Stimulated activated CD8-positive, alpha-beta memory T cell treated with anti-CD3 and anti-CD28 coated beads, Interleukin-12 subunit alpha, Interleukin-12 subunit beta, amount 100 ng/mL, for 24 hours (primary cell): ENCODE data around the gene SLC35A2.
"Not testable (repeated sequence)": the region's sequence is repeated elsewhere in the genome, so short reads cannot be mapped to it uniquely, and the experiment has no call there.

Experiments
- DNase-seq: peaks from one replicate; pipeline ENCODE4 v3.0.0-alpha.2; 2020; ENCODE audit errors: extremely low read depth

SLC35A2 gene

DNA sequence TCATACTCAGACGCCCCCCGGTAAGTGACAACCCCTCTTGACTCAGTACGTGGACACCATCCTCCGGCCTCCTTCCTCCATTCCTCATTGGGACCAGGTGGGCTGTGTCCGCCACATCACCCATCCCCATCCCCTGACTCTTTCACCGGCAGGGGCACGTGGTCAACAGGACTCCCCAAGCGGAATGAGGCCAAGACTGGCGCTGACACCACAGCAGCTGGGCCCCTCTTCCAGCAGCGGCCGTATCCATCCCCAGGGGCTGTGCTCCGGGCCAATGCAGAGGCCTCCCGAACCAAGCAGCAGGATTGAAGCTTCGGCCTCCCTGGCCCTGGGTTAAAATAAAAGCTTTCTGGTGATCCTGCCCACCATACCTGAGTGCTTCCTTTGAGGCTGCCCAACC is 8.7 kb downstream of the SLC35A2 start:
- DNase-seq = no peak

DNA sequence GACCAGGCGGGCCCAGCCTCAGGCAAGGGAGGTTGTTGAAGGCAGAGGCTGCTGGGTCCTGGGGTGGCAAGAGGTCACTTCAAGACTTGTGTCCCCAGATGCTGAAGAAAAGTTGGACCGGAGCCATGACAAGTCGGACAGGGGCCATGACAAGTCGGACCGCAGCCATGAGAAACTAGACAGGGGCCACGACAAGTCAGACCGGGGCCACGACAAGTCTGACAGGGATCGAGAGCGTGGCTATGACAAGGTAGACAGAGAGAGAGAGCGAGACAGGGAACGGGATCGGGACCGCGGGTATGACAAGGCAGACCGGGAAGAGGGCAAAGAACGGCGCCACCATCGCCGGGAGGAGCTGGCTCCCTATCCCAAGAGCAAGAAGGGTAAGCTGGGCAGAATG is 9.3 kb downstream of the SLC35A2 start:
- no peak for DNase-seq

DNA sequence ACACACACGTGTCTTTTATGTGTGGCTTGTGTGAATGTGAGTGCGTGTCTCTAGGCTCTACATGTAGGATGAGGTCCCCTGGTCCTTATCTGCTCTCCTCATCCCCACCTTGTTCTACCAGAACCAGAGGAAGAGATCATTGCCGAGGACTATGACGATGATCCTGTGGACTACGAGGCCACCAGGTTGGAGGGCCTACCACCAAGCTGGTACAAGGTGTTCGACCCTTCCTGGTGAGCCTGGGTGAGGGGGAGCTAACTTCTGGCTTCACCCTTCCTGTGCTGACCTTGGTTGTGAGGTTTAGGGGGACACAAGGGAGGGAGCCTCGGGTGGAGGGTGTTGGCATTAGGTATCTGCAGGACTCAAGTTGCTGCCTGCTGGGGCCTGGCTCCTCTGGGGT is 10.4 kb downstream of the SLC35A2 start:
- no peak for DNase-seq

DNA sequence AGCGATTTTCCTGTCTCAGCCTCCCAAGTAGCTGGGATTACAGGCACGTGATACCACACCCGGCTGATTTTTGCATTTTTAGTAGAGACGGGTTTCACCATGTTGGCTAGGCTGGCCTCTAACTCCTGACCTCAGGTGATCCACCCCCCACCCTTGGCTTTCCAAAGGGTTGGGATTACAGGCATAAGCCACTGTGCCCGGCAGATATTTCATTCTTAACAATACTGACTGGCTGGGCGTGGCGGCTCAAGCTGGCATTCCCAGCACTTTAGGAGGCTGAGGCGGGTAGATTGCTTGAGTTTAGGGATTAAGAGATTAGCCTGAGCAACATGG is 12.4 kb downstream of the SLC35A2 start:
- DNase-seq = no peak

DNA sequence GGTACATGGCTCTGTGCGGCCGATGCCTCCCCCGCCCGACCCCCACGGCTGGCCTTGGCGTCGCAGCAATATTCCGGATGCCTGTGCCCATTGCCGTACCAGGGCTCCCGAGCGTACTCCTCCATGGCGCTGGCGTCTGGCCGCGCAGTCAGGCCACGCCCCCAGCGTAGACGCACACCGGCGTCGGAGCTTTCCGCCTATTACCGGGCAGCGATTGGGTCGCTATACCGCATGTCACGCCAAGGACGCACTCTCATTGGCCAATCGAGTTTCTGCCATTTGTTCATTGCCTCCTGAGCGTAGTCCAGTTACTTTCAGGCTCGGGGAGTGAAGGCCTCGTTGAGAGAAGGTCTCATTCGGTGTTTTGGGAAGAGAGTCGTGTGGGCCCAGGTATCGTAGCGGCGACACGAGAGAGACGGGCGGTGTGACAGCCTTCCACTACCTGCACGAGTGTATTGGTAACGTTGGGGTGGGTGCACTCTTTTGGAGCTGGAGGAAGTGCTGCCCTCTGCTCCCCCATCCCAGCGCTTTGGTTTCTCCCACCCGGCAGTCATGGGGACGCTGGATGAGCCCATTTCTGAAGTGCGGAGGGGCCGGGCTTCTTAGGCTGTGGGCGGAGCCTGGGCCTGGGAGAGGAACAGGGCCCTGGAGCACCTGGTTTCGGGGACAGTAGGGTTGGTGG is 13.7 kb downstream of the SLC35A2 start, which contains the start of the genes PQBP1 and TIMM17B:
PQBP1 (plus strand) TSS at position 306 of the 682 bp plus-strand sequence. CDS start 580 bp downstream, outside the sequence.
TIMM17B (minus strand) TSS at position 144 of the 682 bp plus-strand sequence; CDS start at position 125, 19 bp downstream.
- peak; percentile 73 for DNase-seq

DNA sequence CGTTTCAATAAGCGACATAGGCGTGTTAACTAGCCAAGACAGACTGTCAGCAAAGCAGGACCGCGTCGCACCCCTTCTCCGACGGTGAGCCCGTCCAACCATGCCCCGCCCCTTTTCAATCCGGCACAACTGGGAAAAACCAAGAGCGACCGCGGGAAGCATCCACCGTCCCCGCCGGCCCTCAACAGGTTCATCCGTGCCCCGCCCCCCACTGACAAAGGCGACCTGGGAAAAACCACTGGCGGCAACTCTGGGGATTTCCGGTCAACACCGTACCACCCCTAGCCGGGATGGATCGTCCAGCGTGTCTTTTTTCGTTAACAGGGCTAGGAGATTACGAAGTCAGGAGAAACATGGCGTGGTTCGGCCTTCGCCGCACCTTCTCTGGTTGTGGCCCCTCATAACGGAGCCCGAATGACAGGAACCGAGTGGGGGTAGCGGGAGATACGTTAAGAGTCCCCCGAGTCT is 14.3 kb downstream of the SLC35A2 start:
- no peak for DNase-seq

DNA sequence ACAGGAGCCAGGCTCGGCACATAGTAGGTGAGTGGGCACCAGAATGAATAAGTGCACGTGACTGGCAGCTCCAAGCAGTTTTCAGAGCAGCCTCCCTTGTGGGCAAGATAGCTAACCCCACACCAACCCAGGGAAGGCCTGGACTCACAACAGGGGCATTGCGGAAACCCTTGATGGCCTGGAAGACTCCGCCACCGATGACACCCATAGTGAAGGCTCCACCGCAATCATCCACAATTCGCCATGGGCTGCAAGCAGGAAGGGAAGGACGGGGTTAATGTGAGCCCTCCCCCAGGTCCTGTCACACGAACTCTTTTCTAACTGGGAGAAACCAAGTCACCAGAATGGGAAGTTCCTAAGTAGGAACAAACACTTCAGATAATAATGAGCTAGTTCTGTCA is 14.8 kb downstream of the SLC35A2 start:
- no peak for DNase-seq

DNA sequence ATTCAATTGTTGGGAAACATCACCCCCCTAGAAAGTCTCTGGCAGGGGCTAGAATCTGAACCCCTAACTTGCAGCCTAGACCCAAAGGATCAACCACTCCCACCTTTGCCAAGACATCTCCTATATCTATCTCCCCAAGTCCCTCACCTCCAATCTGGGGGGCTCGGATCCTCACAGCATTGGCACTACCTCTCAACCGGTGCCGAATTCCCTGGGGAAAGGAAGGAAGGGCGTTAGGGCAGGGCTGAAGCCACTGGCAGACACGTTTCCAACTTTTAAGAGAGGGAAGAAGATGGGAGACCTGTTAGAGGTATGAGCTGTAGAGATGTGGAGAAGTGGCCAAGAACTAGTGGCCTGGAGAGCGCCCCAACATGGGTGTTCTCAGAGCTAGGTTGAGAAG is 16.6 kb downstream of the SLC35A2 start:
- no peak for DNase-seq

DNA sequence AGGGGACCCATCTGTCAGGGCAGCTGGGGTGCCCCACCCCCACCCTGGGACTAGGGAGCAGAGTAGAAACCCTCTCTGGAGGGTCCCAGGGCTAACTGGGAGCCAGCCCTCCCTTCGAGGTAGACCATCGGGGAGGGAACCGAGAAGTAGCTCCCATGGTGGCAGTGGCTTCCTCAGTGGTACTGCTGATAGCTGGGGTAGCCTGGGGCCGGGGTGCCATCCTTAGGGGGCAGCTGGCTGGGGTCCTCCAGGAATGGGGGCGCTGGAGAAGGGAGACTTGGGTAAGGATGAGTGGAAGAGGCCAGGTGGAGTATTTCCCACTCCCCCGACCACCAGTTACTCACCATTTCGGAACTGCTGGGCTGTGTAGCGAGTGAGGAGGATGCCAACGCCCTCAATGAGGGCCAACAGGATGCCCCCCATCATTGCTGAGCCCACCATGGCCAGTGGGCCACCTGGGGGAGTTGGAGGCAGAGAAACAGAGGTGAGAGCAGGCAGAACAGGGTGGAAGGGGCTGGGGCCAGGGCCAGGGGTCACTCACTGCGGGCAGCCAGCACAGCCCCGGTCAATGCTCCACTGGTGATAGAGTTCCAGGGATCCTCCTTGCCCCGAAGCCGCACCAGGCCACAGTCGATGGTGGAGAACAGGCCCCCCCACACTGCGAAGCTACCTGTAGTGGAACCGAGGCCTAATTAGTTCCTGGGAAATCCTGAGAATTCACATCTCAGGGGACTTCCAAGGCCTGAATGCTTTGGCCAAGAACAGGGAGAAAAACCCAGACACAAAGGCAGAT is 17.7 kb downstream of the SLC35A2 start:
- DNase-seq = no peak

DNA sequence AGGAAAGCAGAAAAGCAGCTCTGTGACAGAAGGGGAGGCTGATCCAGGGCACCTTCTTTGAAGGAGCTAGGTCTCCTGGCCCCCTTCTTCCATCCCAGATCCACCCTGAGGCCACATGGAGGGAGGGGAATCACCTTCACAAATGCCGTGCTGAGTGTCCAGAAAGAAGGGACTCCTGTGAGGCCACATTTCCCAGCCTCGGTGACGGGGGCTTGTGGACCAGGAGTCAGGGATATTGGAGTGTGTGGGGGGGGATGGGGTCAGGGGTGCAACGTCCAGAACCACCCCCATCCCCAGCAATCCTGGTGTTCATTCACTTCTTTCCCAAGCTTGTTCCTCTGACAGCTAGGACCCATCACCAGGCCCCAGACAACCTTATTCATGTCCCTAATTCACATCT is 18.6 kb downstream of the SLC35A2 start:
- DNase-seq = no peak

DNA sequence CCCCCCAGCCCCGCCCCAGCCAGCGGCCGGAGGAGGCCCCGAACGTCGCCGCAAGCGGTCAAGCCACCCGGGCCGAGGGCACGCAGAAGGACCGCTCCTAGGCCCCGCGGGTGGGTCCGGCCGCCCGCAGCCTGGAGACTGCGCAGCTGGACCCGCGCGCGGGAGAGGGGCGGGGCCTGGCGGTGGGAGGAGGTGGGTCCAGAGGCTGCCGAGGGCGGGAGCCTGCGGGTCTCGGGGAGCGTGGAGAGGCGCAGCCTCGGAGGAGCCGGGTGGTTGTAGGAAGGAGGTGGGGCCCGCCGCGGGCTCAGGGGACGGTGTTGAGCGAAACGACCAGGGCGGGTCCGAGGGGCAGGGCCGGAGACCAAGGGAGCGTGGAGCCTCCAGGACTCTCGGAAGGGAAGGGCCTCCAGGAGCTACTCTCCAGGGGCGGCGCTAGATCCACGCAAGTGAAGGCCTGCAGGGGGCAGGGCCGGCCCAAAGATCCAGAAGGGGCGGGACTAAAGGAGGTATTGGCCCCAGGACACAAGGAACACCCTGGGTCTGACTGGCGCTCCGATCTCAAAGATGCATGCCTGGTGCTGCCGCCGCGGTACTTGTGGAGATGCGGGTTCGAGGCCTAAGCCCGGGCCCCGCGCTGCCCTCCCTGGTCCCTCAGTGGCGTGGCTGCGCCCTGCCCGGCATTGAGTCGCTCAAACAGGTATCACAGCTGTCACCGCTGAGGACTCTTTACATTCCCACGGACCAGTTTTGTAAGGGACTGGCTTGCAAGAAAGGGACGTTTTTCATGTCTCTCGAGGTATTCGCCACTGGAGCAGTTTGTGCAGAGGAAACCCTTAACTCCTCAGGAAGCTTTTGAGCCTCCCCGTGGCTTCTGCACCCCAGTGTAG is 19.8 kb downstream of the SLC35A2 start:
- DNase-seq = peak; percentile 46

DNA sequence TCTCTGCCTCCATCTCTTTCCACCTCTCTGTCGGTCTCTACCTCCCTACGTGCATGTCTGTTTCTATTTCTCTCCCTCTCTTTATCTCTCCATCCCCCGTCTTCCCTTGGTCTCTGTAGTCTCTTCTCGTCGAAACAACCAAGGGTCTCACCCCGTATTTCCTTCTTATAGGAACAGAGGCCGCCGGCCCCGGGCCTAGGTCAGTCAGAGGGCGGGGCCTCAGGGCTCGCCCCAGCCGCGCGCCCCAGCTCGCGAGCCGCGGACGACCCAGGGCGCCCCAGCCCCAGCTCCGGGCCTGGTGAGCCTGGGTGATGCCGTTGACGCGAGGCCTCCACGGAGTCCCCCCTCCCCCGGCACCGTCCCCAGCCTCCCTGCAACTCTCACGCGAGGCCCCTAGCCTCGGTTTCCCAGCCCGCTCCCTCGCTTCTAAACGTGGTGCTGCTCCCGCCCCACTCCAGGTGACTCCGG is 20.5 kb downstream of the SLC35A2 start:
- no peak for DNase-seq

DNA sequence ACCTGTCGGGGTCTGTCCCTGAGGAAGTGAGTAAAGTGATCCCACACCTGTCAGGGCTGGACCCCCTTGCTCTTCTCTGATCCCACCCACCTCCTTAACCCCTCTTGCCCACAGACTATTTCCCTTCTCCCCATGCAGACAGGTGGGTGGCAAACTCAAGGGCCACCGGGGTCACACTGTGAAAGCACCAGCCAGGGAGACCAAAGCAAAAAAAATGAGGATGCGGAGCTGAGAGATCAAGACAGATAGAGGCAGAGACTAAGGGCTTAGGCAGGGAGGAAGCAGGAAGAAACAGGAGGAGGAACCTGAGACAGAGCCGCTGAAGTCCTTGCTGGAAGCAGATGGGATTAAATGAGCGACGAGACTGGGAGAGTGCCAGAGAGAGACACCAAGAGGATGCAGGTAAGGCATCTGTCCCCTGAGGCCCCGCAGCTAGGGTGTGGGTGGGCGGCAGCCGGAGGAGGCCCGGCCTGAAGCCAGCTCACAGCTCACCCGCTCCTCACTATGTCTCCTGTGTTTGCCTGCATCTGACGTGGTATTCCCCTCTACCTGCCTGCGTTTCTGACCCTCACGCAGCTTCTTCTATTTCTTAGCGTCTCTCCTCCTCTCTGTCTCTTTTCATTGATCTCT is 21.0 kb downstream of the SLC35A2 start:
- no peak for DNase-seq

DNA sequence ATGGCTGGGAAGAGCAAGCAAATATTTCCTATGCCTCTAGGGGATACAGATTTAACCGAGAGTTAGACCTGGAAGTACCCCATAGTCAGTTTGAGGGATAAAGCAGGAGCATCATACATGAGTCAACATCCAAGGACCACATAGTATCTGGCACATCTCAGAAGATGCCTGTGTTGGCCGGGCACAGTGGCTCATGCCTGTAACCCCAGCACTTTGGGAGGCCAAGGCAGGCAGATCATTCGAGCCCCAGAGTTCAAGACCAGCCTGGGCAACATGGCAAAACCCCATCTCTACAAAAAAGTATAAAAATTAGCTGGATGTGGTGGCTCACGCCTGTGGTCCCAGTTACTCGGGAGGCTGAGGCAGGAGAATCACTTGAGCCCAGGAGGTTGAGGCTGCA is 24.9 kb downstream of the SLC35A2 start:
- not testable (repeated sequence) for DNase-seq

DNA sequence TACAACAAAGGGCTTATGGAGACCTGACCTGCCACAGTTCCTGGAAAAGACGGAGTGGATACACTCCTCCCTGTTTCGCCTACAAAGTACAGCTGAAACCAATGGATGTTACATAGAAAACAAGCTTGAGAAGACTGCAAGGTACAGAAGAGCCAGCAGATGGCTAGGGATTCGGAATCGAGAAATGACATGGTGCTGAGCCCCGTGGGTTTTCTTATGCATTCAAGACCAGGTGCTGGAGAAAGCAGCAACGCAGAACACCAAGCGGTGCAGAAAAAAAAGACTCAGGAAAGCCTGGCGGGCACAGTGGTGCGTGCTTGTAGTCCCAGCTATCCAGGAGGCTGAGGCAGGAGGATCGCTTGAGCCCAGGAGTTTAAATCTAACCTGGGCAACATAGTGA is 27.7 kb downstream of the SLC35A2 start:
- DNase-seq = no peak

DNA sequence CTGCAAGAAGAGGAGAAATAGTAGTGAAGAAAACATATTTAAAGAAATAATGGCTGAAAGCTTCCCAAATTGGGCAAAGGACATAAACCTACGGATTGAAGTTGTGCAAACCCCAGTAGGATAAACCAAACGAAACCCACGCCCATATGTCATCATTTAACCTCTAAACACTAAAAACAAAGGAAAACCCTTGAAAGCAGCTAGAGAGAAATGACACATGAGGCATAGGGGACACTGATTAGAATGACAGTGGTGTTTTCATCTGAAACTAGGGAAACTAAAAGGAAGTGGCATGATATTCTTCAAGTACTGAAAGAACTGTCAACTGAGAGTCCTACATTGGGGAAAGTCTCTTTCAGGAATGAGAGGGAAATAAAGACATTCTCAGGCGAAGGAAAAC is 34.5 kb downstream of the SLC35A2 start:
- DNase-seq = not testable (repeated sequence)

DNA sequence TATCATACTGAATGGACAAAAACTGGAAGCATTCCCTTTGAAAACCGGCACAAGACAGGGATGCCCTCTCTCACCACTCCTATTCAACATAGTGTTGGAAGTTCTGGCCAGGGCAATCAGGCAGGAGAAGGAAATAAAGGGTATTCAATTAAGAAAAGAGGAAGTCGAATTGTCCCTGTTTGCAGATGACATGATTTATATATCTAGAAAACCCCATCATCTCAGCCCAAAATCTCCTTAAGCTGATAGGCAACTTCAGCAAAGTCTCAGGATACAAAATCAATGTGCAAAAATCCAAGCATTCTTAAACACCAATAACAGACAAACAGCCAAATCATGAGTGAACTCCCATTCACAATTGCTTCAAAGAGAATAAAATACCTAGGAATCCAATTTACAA is 39.4 kb downstream of the SLC35A2 start:
- not testable (repeated sequence) for DNase-seq

DNA sequence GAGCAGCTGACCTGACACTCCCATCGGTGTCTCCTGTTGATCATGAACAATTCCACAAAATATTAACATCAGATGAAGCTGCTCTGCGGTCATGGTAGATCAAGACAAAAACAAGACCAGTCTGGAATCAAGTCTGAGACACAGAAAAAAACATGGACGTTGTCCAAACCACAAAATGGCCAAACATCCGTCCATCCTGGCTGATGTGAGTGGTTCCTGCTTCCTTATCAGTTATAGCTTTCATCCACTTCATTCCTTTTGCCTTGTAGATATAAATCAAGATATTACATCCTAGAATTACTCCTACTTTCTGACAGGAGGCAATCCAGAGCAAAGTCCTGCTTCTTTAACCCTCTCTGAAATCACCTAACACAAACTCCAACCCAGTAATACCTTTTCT is 47.2 kb downstream of the SLC35A2 start:
- no peak for DNase-seq

DNA sequence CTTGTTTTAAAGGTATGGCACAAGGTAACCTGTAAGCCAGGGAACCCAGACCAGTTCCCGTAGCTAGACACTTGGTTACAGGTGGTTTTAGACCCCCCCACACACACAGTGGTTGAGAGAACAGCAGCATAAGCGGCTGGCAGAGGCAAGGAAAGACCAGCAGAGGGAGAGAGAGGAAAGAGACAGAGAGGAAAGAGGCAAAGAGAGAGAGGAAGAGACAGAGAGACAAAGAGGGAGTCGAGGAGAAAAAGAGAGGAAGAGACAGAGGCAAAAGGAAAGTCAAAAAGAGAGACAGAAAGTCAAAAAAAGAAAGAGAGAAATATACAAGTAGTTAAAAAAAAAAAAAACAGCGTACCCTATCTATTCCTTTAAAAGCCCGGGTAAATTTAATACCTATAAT is 56.5 kb downstream of the SLC35A2 start:
- DNase-seq = no peak

DNA sequence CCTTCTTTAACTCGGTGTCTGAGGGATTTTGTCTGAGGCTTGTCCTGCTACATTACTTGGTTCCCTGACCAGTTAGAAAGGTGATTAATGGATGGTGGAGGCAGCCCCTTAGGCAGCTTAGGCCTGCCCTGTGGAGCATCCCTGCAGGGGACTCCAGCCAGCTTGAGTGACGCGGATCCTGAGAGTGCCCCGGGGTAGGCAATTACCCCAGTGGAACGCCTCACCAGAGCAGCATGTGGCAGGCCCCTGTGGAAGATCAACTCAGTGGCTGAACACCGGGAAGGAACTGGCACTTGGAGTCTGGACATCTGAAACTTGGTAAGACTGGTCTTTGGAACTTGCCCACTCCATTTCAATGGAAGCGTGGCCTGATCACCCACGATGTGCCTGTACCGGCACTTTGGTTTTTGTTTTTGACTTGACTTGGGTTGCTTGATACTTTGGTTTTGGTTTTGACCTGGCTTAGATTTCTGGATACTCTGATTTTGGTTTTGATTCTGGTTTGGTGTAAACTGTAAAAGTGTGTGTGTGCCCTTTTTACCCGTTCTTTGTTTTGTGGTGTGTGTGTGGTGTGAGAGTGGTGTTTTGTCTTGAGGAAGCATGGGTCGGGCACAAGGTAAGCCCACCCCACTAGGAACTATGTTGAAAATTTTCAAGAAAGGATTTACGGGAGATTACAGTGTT is 57.2 kb downstream of the SLC35A2 start:
- not testable (repeated sequence) for DNase-seq

DNA sequence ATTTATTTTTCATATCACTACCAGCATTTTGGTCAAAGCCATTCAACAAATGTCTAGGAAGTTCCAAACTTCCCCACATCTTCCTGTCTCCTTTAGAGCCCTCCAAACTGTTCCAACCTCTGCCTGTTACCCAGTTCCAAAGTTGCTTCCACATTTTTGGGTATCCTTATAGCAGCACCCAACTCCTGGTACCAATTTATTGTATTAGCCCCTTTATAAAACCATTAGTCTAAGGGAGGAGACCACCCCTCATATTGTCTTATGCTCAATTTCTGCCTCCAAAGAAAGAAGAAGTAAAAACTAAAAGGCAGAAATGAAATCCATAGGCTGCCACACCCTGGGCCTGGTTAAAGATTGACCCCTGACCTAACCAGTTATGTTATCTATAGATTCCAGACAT is 58.0 kb downstream of the SLC35A2 start:
- not testable (repeated sequence) for DNase-seq
